ENCODE measurements around the gene KCNQ1OT1. TPM values are rescaled to one million over a fixed set of nuclear protein-coding genes. Genes with fewer than 3 reads are reported as not detected.

Gene KCNQ1OT1
- total and polyA plus RNA-seq, 9 of the 15 experiments (the other 6 are each of a cell fraction or from before 2014, with no cell fraction given) = 0.04 to 2.3 (median 0.74) TPM

DNA sequence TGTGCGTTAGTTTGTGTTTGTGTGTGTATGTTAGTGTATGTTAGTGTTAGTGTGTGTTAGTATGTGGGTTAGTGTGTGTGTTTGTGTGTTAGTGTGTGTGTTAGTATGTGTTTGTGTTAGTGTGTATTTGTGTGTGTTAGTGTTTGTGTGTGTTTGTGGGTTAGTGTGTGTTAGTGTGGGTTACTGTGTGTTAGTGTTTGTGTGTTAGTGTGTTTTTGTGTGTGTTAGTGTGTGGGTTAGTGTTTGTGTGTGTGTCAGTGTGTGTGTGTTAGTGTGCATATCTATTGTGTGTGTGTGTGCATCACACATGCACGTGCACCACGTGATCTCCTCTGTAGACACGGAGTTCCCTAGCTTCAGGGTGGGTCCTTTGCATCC lies 115.4 kb downstream of the KCNQ1OT1 start (continued):
- TF ChIP-seq, protein P1, sequence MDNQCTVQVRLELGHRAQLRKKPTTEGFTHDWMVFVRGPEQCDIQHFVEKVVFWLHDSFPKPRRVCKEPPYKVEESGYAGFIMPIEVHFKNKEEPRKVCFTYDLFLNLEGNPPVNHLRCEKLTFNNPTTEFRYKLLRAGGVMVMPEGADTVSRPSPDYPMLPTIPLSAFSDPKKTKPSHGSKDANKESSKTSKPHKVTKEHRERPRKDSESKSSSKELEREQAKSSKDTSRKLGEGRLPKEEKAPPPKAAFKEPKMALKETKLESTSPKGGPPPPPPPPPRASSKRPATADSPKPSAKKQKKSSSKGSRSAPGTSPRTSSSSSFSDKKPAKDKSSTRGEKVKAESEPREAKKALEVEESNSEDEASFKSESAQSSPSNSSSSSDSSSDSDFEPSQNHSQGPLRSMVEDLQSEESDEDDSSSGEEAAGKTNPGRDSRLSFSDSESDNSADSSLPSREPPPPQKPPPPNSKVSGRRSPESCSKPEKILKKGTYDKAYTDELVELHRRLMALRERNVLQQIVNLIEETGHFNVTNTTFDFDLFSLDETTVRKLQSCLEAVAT (IDR thresholded peaks at IDR 0.05) = 0 out of 4 replicates have a peak, but pooled peaks have one; percentile 34 to 54
- TF ChIP-seq ZBTB7A (IDR thresholded peaks at IDR 0.05; ENCODE audit: borderline replicate concordance, control insufficient read depth, low read depth, low read length) (no peak), PHF8 (IDR thresholded peaks at IDR 0.05; ENCODE audit: borderline replicate concordance, low read length) (no peak), CBFA2T2 (conservative IDR thresholded peaks at IDR 0.05) (no peak), GTF2E2 (tag; IDR thresholded peaks at IDR 0.05) (no peak), BCOR (IDR thresholded peaks at IDR 0.05) (peak; percentile 27; the same call in 1 of the 2 replicates), MEF2A (IDR thresholded peaks at IDR 0.05; ENCODE audit: control insufficient read depth, low read depth, low read length) (no peak)
- TF ChIP-seq, protein P2, sequence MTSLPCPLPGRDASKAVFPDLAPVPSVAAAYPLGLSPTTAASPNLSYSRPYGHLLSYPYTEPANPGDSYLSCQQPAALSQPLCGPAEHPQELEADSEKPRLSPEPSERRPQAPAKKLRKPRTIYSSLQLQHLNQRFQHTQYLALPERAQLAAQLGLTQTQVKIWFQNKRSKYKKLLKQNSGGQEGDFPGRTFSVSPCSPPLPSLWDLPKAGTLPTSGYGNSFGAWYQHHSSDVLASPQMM (CRISPR knock-in tag; IDR thresholded peaks at IDR 0.05) = no peak
- TF ChIP-seq, protein P3, sequence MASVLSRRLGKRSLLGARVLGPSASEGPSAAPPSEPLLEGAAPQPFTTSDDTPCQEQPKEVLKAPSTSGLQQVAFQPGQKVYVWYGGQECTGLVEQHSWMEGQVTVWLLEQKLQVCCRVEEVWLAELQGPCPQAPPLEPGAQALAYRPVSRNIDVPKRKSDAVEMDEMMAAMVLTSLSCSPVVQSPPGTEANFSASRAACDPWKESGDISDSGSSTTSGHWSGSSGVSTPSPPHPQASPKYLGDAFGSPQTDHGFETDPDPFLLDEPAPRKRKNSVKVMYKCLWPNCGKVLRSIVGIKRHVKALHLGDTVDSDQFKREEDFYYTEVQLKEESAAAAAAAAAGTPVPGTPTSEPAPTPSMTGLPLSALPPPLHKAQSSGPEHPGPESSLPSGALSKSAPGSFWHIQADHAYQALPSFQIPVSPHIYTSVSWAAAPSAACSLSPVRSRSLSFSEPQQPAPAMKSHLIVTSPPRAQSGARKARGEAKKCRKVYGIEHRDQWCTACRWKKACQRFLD (CRISPR knock-in tag; IDR thresholded peaks at IDR 0.05) = no peak
- TF ChIP-seq, protein P4, sequence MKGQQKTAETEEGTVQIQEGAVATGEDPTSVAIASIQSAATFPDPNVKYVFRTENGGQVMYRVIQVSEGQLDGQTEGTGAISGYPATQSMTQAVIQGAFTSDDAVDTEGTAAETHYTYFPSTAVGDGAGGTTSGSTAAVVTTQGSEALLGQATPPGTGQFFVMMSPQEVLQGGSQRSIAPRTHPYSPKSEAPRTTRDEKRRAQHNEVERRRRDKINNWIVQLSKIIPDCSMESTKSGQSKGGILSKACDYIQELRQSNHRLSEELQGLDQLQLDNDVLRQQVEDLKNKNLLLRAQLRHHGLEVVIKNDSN (CRISPR knock-in tag; IDR thresholded peaks at IDR 0.05) = peak; percentile 86
